Liver (tissue), 9 donors: ENCODE data around the gene SERP2. TPM values are rescaled to one million over a fixed set of nuclear protein-coding genes. Genes with fewer than 3 reads are reported as not detected.

Experiments
- DNase-seq: peaks from one replicate; pipeline ENCODE4 v3.0.0-alpha.2; 2017; ENCODE audit warnings: low spot score
- H3K27ac ChIP-seq, 2 donors: one replicate each; pipeline ENCODE4 v1.7.0; 2013; ENCODE audit warnings: inconsistent platforms in 2 of 2, low read length in 2 of 2, control low read depth in 1 of 2, low read depth in 1 of 2, mild to moderate bottlenecking in 1 of 2
- H3K27me3 ChIP-seq, 4 donors: one replicate each; pipeline versions ENCODE4 v1.6.1 to v1.7.0; 2013; ENCODE audit warnings: low read length in 3 of 4, inconsistent platforms in 1 of 4, mild to moderate bottlenecking in 1 of 4, moderate library complexity in 1 of 4; ENCODE audit not compliant: control insufficient read depth in 4 of 4, insufficient read depth in 4 of 4
- H3K36me3 ChIP-seq, 4 donors: one replicate each; pipeline versions ENCODE4 v1.6.1 to v1.7.0; 2013; ENCODE audit warnings: low read length in 3 of 4, mild to moderate bottlenecking in 3 of 4, low read depth in 1 of 4, moderate library complexity in 1 of 4; ENCODE audit not compliant: control insufficient read depth in 4 of 4, insufficient read depth in 3 of 4
- H3K4me1 ChIP-seq, 4 donors: one replicate each; pipeline versions ENCODE4 v1.6.1 to v1.7.0; 2013; ENCODE audit warnings: low read length in 3 of 4, mild to moderate bottlenecking in 3 of 4, moderate library complexity in 1 of 4; ENCODE audit not compliant: control insufficient read depth in 4 of 4, insufficient read depth in 4 of 4
- H3K4me3 ChIP-seq, 3 donors: one replicate each; pipeline versions ENCODE4 v1.6.1 to v1.7.0; 2013; ENCODE audit warnings: low read length in 3 of 3, control low read depth in 1 of 3, low read depth in 1 of 3, mild to moderate bottlenecking in 1 of 3
- H3K9ac ChIP-seq, 2 donors: one replicate each; pipeline ENCODE4 v1.7.0; 2013; ENCODE audit warnings: low read length in 2 of 2, mild to moderate bottlenecking in 2 of 2, moderate library complexity in 2 of 2, control low read depth in 1 of 2, low read depth in 1 of 2
- H3K9me3 ChIP-seq, 4 donors: one replicate each; pipeline versions ENCODE4 v1.6.1 to v1.7.0; 2013; ENCODE audit warnings: low read length in 3 of 4; ENCODE audit not compliant: control insufficient read depth in 4 of 4
- ATF3 ChIP-seq: IDR thresholded peaks from 2 replicates; pipeline ENCODE4 v1.6.1; 2016; ENCODE audit warnings: antibody characterized with exemption
- CTCF ChIP-seq: fragments of 150-350 bp; IDR thresholded peaks from 2 replicates; pipeline ENCODE4 v1.5.1; 2017; ENCODE audit warnings: improper control_type of control experiment, low read depth, low read length; ENCODE audit not compliant: missing input control
- EGR1 ChIP-seq, 2 donors: IDR thresholded peaks; 2 replicates each; pipeline ENCODE4 v1.6.1; 2016 to 2018; ENCODE audit warnings: antibody characterized with exemption in 2 of 2, low read depth in 2 of 2
- FOXA1 ChIP-seq: IDR thresholded peaks from 2 replicates; pipeline ENCODE4 v1.6.1; 2016; ENCODE audit warnings: antibody characterized with exemption
- FOXA2 ChIP-seq: IDR thresholded peaks from 2 replicates; pipeline ENCODE4 v1.6.1; 2016; ENCODE audit warnings: antibody characterized with exemption
- GABPA ChIP-seq, 2 donors: IDR thresholded peaks in 1 of 2; conservative IDR thresholded peaks in 1 of 2; 2 replicates each; pipeline ENCODE4 v1.6.1; 2016; ENCODE audit warnings: antibody characterized with exemption in 2 of 2, mild to moderate bottlenecking in 1 of 2, moderate library complexity in 1 of 2
- HNF4A ChIP-seq, 2 donors: conservative IDR thresholded peaks; 2 replicates each; pipeline ENCODE4 v1.6.1; 2016; ENCODE audit warnings: antibody characterized with exemption in 2 of 2, mild to moderate bottlenecking in 2 of 2
- HNF4G ChIP-seq: IDR thresholded peaks from 2 replicates; pipeline ENCODE4 v1.6.1; 2016; ENCODE audit warnings: antibody characterized with exemption
- JUND ChIP-seq, 2 donors: IDR thresholded peaks; 2 replicates each; pipeline ENCODE4 v1.6.1; 2016; ENCODE audit warnings: antibody characterized with exemption in 2 of 2
- MAX ChIP-seq: IDR thresholded peaks from 2 replicates; pipeline ENCODE4 v1.6.1; 2016; ENCODE audit warnings: antibody characterized with exemption
- NR2F2 ChIP-seq: IDR thresholded peaks from 2 replicates; pipeline ENCODE4 v1.6.1; 2016; ENCODE audit warnings: antibody characterized with exemption
- RAD21 ChIP-seq, 2 donors: IDR thresholded peaks; 2 replicates each; pipeline ENCODE4 v1.6.1; 2016; ENCODE audit warnings: antibody characterized with exemption in 2 of 2, mild to moderate bottlenecking in 2 of 2
- REST ChIP-seq: IDR thresholded peaks from 2 replicates; pipeline ENCODE4 v1.6.1; 2016; ENCODE audit warnings: antibody characterized with exemption, mild to moderate bottlenecking
- RXRA ChIP-seq, 2 donors: IDR thresholded peaks; 2 replicates each; pipeline ENCODE4 v1.6.1; 2017 to 2018; ENCODE audit warnings: antibody characterized with exemption in 2 of 2, mild to moderate bottlenecking in 1 of 2
- SP1 ChIP-seq: IDR thresholded peaks from 2 replicates; pipeline ENCODE4 v1.6.1; 2018; ENCODE audit warnings: antibody characterized with exemption, mild to moderate bottlenecking
- YY1 ChIP-seq: IDR thresholded peaks from 2 replicates; pipeline ENCODE4 v1.6.1; 2016; ENCODE audit warnings: antibody characterized with exemption, mild to moderate bottlenecking
- WGBS: extraction: QIAGEN DNeasy Blood & Tissue Kit; methylation state at CpG from one replicate; pipeline ENCODE4 v1.1.7; 2013; 5-methylcytosine and 5-hydroxymethylcytosine counted together
- polyA plus RNA-seq, 2 donors: library from polyadenylated mRNA; stranded (reverse) in 1 of 2; unstranded in 1 of 2; fragments of 200-250 nt in 1 of 2; fragments of >200 nt in 1 of 2; fragmentation: Nextera tagmentation in 1 of 2; extraction: Ambion mirVana in 1 of 2; gene quantifications; one replicate each; pipeline versions ENCODE4 v1.2.1 to v1.2.3, GENCODE V29; 2013 to 2015
- total RNA-seq, 2 donors: library from RNA; depleted of rRNA; stranded (reverse); fragments of >200 nt; gene quantifications; one replicate each; pipeline ENCODE4 v1.2.3, GENCODE V29; 2014
- TF ChIP-seq, protein P1 (sequence below): IDR thresholded peaks from 2 replicates; pipeline ENCODE4 v1.6.1; 2016; ENCODE audit warnings: antibody characterized with exemption
- donor health status: healthy.
- donor health status: healthy.
- donor health status: healthy.
- donor health status: healthy.
- donor health status: healthy.

The SERP2 gene
- total and polyA plus RNA-seq, 4 donors = 2.0 to 4.6 (median 3.6) TPM

DNA sequence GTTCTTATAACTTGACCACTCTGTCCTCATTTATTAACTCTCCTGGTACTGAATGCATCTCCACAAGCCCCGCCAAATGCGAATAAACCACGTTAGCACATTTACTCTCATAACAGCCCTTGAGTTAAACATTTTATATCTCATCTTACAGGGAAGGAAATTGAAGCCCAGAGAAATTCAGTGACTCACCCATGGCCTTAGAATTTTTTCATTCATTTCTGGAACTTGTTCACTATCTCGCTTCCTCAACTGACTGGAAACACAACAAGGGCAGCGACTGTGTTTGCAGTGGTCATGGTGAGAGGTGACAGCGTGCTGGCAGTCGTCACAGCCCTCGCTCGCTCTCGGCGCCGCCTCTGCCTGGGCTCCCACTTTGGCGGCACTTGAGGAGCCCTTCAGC lies 39.5 kb downstream of the SERP2 start:
- WGBS = 95% methylated on average over 13 of the region's 13 CpGs
- H3K4me3 ChIP-seq = no peak overlapping the region
- H3K9ac ChIP-seq = no peak overlapping the region
- no peak for DNase-seq
- H3K27ac ChIP-seq = no peak overlapping the region
- no peaks in the 10 kb centered on the region for H3K9me3 ChIP-seq
- no peak for TF ChIP-seq HNF4A (conservative IDR thresholded peaks at IDR 0.05)
- TF ChIP-seq RXRA (IDR thresholded peaks at IDR 0.05) = no peak
- TF ChIP-seq CTCF = no peak
- TF ChIP-seq FOXA1 = no peak
- no peak for TF ChIP-seq JUND (IDR thresholded peaks at IDR 0.05)
- TF ChIP-seq EGR1 (IDR thresholded peaks at IDR 0.05; ENCODE audit: low read depth in 2 of 2) = no peak
- no peak for TF ChIP-seq YY1
- no peak for TF ChIP-seq RAD21 (IDR thresholded peaks at IDR 0.05)
- no peak for TF ChIP-seq MAX
- TF ChIP-seq GABPA (IDR thresholded peaks at IDR 0.05 in 1 of 2, conservative IDR thresholded peaks at IDR 0.05 in 1 of 2) = no peak
- no peak for TF ChIP-seq HNF4G
- no peak for TF ChIP-seq SP1
- TF ChIP-seq, protein P1, sequence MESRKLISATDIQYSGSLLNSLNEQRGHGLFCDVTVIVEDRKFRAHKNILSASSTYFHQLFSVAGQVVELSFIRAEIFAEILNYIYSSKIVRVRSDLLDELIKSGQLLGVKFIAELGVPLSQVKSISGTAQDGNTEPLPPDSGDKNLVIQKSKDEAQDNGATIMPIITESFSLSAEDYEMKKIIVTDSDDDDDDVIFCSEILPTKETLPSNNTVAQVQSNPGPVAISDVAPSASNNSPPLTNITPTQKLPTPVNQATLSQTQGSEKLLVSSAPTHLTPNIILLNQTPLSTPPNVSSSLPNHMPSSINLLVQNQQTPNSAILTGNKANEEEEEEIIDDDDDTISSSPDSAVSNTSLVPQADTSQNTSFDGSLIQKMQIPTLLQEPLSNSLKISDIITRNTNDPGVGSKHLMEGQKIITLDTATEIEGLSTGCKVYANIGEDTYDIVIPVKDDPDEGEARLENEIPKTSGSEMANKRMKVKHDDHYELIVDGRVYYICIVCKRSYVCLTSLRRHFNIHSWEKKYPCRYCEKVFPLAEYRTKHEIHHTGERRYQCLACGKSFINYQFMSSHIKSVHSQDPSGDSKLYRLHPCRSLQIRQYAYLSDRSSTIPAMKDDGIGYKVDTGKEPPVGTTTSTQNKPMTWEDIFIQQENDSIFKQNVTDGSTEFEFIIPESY = no peak
- TF ChIP-seq REST = no peak
- TF ChIP-seq FOXA2 = no peak
- TF ChIP-seq ATF3 = no peak
- no peak for TF ChIP-seq NR2F2
- H3K27me3 ChIP-seq = no peaks in the 10 kb centered on the region
- no peaks in the 10 kb centered on the region for H3K36me3 ChIP-seq
- no peaks in the 10 kb centered on the region for H3K4me1 ChIP-seq

GRCh38 chr13:44414716-44415115 lies 41.1 kb downstream of the SERP2 start:
- WGBS = 97% methylated on average over 26 of the region's 26 CpGs
- Histone ChIP-seq H3K27me3 (no peaks in the 10 kb centered on the region), H3K27ac (no peak overlapping the region), H3K9me3 (no peaks in the 10 kb centered on the region), H3K36me3 (no peaks in the 10 kb centered on the region), H3K4me3 (no peak overlapping the region), H3K4me1 (no peaks in the 10 kb centered on the region), H3K9ac (no peak overlapping the region)
- TF ChIP-seq EGR1 (IDR thresholded peaks at IDR 0.05; ENCODE audit: low read depth in 2 of 2) = no peak
- TF ChIP-seq MAX = no peak
- TF ChIP-seq NR2F2 = no peak
- TF ChIP-seq SP1 = no peak
- no peak for TF ChIP-seq REST
- TF ChIP-seq FOXA2 = no peak
- no peak for TF ChIP-seq HNF4A (conservative IDR thresholded peaks at IDR 0.05)
- no peak for TF ChIP-seq FOXA1
- TF ChIP-seq RAD21 (IDR thresholded peaks at IDR 0.05) = no peak
- TF ChIP-seq RXRA (IDR thresholded peaks at IDR 0.05) = no peak
- DNase-seq = no peak
